Stimulated activated CD4-positive, alpha-beta T cell treated with anti-CD3 and anti-CD28 coated beads, Interleukin-4, amount 100 ng/mL, for 4 hours (primary cell): ENCODE data around the gene NAA38.
A peak's percentile ranks its signal among the peaks of the same experiment; 100 is the strongest.
"Not testable (repeated sequence)": the region's sequence is repeated elsewhere in the genome, so short reads cannot be mapped to it uniquely, and the experiment has no call there.

Experiments used
- DNase-seq, 2 experiments: peaks; one replicate each; pipeline ENCODE4 v3.0.0-alpha.2; 2020

Gene NAA38

DNA sequence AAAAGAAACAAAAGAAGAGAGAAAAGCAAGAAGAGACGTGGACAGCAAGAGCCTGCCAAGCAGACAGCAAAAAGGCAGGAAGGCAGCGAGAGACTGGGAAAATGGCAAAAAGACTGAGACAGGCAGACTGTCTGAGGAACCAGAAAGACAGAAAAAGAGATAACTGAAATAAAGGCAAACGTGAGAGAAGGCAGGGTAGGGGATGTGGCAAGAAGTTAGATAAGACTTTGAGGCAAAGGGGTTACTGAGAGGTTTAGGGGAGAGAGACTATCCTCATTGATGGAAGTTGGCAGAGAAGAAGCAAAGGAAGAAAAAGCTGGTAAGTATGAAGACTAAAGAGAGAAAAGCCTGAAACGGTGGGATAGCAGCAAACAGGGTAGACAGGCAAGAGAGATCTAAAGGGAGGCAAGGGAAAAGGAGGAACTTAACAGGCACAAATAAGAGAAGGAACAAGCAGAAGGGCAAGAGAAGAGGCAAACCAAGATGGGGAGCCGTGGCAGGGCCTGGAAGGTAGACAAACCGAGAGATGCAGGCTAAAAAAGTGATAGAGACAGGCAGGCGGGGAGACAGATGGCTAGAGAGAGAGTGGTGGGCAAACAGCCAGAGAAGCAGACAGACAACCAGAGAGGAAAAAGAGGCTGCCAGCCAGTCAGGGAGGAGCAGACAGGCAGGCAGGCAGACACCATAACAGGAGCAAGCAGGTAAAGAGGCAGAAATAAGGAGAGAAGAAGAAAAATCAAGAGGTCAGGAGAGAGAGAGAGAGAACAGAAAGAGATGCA is 24.1 kb upstream of the NAA38 start:
- no peak for DNase-seq

DNA sequence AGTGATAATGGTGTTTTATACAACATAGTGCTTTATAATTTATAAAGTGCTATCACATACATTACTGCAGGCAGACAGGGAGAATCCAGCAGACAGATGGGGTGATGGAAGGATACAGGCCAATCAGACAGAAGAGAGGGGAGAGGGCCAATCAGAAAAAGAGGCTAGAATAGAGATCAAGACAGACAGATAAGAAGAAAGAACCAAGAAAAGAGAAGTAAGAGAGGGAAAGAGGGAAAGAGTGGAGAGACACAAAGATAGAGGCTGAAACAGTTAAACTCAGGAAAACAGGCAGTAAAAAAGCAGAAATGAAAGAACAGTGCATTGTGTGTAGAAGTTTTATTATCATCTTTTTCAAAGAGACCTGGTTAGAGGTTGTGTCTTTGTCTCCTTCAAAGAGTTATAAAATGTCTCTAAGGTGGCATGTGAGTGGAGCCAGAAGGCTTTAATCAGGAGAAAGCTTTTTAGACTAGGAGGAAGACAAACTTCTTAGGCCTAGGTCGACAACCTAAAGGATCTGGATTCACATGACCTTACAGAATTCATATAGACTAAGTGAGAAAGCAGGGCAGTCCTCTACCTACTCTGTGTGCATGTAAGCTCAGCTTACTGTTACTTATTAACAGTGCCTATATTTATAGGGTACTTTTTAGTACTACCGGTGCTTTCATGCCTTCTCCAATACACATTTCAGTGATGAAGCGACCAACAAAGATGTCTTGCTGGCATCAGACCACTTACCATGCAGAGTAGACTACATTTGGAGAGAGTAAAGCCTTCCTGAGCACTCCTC is 22.9 kb upstream of the NAA38 start:
- DNase-seq, result no peak

DNA sequence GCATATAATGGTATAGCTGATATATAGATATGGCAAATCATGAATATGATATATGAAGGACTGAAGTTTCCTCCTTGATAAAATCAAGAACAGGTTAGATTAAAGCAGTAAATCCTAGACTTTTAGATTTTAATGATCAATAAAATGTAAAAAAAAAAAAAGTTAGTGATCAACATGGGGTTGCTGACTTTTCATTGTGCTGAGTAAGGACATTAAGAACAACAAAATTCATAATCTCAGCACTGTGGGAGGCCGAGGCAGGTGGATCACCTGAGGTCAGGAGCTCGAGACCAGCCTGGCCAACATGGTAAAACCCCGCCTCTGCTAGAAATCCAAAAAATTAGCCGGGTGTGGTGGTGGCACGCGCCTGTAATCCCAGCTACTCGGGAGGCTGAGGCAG is 20.9 kb upstream of the NAA38 start:
- DNase-seq, result no peak

DNA sequence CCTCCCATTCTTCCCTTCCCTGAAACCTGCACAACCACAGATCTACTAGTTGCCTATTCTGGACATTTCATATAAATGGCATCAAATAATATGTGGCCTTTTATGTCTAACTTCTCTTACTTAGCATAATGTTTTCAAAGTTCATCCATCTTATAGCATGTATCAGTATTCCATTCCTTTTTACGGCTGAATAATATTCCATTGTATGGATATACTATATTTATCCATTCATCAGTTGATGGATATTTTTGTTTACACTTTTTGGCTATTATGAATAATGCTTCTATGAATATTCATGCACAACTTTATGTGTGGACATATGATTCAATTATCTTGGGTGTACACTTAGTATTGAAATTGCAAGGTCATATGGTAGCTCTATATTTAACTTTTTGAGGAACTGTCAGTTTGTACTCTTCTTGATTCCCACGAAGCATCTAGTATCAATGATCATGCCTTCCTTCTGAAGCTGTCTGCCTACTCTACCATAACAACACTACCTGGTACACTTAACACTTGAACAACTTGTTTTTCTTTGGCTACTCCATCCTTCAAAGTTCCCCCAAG is 18.5 kb upstream of the NAA38 start:
- DNase-seq, result no peak

DNA sequence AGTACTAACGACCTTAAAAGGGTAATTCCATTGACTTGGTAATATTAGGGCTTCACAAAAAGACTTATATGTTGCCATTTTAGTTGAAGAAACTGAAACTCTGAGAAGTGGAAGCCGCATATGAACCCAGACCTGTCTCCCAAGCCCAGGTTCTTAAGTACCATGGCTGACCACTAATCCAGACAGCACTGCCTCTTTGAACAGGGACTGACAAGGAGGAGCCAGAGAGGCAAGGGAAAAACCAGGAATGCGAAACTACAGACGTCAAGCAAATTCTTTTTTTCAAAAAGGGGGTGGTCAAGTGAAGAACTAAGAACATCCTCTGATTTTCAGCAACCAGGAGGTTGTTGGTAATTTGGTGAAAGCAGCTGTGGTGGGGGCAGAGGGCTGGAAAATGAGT is 15.7 kb upstream of the NAA38 start:
- DNase-seq, result no peak

DNA sequence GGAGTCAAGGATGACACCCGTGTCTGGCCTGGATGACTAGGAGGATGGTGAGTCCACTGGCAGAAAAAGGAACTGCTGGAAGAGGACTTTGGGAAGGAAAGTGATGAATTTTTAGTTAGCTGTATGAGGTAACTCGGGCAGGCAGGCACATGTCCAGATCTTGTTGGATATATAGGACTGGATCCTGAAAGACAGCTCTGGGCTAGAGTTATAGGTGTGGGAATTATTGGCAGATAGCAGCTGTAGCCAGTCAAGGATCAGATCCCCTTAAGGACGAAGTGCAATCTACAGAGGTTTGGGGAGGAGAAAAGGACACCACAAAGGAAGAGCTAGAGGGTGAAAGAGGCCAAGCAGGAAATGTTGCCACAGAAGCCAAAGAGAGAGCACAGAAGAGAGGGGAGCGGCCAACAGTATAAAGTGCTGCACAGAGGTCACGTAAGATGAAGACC is 10.5 kb upstream of the NAA38 start:
- DNase-seq, result no peak

DNA sequence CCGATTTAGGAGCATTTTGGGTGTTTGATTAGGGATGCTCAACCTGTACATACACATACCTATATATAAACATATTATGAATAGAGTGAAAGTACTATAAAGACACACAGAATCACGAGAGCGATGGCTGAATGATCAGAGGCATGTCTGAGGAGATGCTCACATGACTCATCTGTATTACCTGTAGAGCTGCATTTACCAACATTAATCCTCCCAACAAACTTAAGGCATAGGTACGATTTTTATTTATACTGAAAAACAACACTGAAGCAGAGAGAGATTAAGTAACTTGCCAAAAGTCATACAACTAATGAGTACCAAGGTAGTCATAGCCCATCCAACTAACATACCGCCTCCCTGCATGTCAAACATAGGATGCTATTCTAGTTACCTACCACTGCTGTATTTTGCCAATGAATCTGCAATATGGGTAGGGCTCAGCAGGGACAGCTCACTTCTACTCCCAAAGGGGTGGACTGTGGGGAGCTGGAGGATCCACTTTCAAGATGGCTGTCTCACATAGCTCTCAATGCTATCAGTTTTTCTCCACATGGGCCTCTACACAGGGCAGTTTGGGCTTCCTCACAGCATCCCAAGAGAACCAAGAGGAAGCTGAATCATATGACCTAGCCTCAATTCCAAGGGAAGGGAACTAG is 7.8 kb upstream of the NAA38 start:
- DNase-seq, result no peak

DNA sequence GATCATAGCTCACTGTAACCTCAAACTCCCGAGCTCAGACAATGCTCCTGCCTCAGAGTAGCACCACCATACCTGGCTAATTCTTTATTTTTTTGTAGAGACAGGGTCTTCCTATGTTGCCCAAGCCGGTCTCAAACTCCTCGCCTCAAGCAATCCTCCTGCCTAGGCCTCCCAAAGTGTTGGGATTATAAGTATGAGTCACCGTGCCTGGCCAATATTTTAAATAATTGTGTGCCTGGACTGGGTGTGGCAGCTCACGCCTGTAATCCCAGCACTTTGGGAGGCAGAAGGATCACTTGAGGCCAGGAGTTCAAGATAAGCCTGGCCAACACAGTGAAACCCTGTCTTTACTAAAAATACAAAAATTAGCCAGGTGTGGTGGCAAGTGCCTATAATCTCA is 7.0 kb upstream of the NAA38 start:
- DNase-seq, result not testable (repeated sequence)

DNA sequence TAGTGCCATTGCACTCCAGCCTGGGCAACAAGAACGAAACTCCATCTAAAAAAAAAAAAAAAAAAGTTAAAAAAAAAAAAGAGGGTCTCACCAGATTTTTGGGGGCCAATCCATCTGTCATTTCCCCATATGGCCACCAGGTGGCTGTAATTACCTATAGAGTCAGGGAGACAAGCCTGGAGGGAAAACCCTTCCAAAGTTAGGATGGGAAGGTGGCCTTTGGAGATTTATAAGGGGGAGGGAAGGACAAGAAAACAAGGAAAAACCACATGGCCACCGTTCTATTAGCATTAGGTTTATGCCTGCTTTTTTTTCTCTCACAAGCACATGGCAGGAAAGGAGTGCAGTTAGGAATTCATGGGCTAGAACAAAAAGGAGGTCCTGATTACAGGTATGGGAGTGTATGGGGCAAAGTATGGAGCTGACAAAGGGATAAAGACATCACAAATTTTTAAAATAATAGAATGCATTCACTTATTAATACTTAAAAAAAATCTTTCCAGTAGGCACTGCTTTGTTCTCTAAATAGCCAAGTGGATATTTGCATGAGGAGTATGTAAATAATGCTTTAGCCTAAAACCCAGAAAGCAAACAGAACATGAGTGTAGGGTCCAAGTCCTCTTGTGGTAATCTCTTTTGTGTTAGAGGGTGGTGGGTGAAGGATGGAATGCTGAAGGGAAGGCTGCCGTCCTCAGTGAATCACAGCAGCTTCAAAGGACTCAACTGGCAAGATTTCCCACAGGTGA is 5.5 kb upstream of the NAA38 start:
- peak; percentile 28 to 34 for DNase-seq

DNA sequence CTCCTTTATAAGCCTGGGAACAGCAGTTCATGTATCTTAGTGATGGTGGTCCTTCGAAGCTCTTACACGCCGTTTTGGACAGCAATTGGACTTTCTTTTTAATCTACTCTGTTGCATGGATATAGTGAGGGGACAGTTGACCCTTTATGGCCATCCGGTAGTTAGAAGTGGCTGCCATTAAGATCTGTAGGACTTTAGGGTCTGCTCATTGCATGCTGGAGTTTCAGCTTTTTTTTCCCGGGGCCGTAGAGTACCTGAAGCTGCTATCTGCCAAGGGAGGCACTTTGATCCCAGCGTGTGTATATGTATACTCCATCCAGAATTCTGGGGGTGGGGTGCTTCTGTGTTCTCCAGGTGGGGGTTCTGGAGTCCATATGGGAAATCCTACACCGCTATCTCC is 1.7 kb upstream of the NAA38 start:
- no peak for DNase-seq

DNA sequence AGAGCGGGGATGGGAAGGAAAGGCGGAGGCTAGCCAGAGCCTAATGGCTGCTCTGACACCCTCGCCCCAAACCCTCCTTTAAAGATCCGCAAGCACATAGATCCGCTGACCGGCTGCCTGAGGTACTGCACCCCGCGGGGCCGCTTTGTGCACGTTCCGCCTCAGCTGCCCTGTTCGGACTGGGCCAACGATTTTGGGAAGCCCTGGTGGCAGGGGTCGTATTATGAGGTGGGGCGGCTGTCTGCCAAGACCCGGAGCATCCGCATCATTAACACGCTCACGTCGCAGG is 1.1 kb upstream of the NAA38 start:
- DNase-seq, result peak; percentile 38 to 41

DNA sequence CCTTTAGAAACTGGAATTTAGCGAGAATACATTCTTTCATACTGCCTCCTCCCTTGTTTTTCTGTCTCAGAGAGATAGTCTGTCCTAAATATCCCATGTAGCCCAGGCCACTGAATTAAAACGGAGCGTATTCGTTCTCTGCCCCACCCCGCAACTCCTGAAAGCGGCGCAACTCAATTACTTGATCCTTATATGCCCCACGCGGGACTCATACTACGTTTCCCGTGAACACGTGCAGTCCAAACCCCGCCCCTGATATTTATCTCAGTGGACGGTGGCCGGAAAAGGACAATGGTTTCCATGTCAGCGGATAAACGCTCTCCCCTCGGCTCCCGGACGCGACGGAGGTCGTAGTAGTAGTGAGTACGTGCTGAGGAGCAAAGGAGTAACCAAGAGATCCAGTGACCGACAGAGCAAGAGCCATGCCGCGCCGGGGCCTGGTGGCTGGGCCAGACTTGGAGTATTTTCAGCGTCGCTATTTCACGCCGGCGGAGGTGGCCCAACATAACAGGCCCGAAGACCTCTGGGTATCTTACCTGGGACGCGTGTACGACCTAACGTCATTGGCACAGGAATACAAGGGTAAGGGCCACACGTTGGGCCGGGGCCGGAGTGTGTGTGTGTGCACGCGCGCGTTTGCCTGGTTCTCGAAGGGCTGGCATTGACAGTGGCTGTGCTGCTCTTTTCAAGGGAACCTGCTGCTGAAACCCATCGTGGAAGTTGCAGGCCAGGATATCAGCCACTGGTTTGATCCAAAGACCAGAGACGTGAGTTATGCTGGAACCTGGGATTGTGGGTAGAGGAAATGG is 558 bp upstream of the NAA38 start, which contains the start of gene CYB5D1:
Gene CYB5D1, plus strand, starts transcription at position 291 of the 809 bp plus-strand sequence. Its CDS starts 132 bp downstream, at position 423.
- peak; percentile 78 to 88 for DNase-seq

DNA sequence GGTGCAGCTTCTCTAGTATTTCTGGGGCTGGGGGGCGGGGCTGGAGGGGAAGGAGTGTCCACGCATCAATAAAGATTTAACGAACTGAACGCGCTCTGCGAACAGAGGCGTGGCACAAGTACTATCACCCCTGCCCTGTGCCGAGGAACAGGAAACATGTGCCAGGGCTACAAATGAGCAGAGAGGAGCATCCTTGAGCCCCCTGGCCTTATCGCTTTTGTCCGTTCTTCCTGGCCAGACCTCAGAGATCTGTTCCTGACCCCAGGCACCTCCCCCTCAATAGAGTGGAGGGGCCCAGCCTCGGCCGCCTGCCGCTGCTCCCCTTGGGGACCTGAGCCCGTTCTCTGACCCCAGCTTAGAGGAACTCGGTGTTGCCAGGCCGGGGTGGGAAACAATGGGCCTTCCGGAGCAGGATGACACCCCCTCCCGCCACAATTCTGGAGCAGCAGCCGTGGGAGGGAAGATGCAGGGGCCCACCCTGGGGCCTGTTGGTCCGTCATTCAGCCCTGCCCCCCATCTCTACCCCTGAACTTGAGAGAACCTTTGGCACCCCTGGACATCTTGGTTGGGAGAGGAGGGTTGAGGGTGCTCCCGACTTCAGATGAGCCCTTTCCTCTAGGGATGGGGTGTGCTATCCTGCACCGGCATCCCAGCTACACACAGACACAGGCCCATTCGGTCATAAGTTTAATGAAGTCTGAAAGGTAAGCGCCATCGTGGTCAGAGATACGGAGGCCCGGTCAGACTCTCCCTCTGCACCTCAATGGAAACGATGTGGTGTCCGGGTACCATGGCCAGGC is 1.1 kb downstream of the NAA38 start:
- DNase-seq, result peak in 1 of 2 experiments; percentile 60

DNA sequence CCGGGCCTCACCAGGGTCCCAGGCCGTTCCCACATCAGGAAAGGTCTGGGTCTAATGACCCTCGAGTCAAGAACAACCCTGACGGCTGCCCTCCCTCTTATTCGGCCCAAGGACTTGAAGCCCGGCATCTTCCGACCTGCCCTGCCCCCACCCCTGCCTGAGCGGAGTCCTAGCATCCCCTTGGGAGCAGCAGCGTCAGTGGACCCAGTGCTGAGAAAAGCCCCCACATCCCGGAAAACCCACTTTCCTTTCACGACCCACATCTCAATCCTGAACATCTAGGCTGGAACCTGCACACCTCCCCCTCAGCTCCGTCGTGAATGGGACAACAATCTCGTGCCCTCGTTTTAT is 1.7 kb downstream of the NAA38 start:
- peak in 1 of 2 experiments; percentile 38 for DNase-seq

DNA sequence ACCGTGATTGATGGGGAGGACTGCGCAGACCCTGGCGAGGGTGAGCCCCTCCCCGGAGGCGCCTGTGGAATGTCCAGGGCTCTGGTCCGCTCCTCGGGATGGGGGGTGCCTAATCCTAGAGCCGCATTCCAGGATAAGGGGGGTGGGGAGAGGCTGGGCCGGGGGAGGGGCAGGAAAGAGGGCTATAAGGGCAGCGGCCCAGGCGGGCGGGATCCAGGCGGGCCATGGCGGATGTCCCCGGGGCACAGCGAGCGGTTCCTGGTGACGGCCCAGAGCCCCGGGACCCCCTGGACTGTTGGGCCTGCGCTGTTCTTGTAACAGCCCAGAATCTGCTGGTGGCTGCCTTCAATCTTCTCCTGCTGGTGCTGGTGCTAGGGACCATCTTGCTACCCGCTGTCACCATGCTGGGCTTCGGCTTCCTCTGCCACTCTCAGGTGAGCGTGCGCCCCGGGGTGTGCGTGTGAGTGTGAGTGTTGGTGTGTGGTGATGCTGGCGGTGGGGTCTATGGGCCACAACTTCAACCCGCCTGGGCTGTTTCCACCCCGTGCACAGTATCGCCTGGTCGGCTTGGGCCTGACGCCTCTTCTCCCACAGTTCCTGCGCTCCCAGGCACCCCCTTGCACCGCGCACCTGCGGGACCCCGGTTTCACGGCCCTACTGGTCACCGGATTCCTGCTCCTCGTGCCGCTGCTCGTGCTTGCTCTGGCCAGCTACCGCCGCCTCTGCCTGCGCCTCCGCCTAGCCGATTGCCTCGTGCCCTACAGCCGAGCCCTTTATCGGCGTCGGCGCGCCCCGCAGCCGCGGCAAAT is 2.3 kb downstream of the NAA38 start, which contains the start of gene TMEM88:
Gene TMEM88, plus strand, starts transcription at position 216 of the 809 bp plus-strand sequence. Its CDS starts 9 bp downstream, at position 225.
- DNase-seq, result peak in 1 of 2 experiments; percentile 54

DNA sequence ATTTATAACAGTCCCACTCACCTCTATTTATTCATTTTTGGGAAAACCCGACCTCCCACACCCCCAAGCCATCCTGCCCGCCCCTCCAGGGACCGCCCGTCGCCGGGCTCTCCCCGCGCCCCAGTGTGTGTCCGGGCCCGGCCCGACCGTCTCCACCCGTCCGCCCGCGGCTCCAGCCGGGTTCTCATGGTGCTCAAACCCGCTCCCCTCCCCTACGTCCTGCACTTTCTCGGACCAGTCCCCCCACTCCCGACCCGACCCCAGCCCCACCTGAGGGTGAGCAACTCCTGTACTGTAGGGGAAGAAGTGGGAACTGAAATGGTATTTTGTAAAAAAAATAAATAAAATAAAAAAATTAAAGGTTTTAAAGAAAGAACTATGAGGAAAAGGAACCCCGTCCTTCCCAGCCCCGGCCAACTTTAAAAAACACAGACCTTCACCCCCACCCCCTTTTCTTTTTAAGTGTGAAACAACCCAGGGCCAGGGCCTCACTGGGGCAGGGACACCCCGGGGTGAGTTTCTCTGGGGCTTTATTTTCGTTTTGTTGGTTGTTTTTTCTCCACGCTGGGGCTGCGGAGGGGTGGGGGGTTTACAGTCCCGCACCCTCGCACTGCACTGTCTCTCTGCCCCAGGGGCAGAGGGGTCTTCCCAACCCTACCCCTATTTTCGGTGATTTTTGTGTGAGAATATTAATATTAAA is 3.1 kb downstream of the NAA38 start:
- DNase-seq, result no peak

DNA sequence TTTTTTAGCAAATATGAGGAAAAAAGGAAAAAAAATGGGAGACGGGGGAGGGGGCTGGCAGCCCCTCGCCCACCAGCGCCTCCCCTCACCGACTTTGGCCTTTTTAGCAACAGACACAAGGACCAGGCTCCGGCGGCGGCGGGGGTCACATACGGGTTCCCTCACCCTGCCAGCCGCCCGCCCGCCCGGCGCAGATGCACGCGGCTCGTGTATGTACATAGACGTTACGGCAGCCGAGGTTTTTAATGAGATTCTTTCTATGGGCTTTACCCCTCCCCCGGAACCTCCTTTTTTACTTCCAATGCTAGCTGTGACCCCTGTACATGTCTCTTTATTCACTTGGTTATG is 3.7 kb downstream of the NAA38 start:
- DNase-seq, result no peak

DNA sequence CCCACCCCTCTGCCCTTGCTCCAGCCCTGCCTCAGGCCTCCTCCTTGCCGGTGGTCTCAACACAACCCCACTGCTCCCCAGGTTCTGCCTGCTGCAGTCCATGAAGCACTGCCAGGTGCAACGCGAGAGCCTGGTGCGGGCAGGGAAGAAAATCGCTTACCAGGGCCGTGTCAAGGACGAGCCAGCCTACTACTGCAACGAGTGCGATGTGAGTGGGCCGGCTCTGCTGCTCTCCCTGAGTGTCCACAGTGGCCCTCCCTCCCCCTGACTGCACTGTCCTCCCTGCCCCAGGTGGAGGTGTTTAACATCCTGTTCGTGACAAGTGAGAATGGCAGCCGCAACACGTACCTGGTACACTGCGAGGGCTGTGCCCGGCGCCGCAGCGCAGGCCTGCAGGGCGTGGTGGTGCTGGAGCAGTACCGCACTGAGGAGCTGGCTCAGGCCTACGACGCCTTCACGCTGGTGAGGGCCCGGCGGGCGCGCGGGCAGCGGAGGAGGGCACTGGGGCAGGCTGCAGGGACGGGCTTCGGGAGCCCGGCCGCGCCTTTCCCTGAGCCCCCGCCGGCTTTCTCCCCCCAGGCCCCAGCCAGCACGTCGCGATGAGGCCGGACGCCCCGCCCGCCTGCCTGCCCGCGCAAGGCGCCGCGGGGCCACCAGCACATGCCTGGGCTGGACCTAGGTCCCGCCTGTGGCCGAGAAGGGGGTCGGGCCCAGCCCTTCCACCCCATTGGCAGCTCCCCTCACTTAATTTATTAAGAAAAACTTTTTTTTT is 4.3 kb downstream of the NAA38 start:
- DNase-seq, result no peak

DNA sequence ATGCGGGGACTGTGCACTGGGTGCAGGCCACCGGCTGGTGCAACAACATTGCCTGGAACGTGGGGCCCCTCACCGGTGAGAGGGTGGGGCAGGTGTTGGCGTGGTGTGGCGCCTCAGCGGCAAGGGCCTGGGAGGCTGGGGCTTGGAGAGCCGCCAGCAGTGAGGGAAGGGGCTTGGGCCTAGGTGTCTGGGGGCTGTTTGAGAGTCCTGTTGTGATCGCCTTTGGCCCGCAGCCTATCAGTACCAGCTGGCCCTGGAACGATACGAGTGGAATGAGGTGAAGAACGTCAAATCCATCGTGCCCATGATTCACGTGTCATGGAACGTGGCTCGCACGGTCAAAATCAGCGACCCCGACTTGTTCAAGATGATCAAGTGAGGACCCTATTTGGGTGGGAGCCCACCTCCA is 5.1 kb downstream of the NAA38 start:
- no peak for DNase-seq
